Fibroblast of lung (primary cell): ENCODE measurements around the gene OBSCN. TPM values are rescaled to one million over a fixed set of nuclear protein-coding genes. Genes with fewer than 3 reads are reported as not detected.

Experiments used
- DNase-seq, 2 donors: peaks; one replicate each; pipeline versions ENCODE4 v3.0.0 to v3.0.0-alpha.2; 2010; ENCODE audit warnings: low read depth in 2 of 2
- H2AFZ ChIP-seq: 2 replicates; pipeline ENCODE4 v1.5.1; 2012; ENCODE audit warnings: low read length, control low read depth, inconsistent platforms
- H3K27ac ChIP-seq: 2 replicates; pipeline ENCODE4 v1.5.1; 2011; ENCODE audit warnings: low read length, control low read depth; ENCODE audit not compliant: insufficient read depth
- H3K27me3 ChIP-seq: 2 replicates; pipeline ENCODE4 v1.5.1; 2011; ENCODE audit warnings: mild to moderate bottlenecking, low read length; ENCODE audit not compliant: control insufficient read depth, insufficient read depth
- H3K36me3 ChIP-seq: 2 replicates; pipeline ENCODE4 v1.5.1; 2011; ENCODE audit warnings: low read length; ENCODE audit not compliant: control insufficient read depth, insufficient read depth
- H3K4me1 ChIP-seq: 2 replicates; pipeline ENCODE4 v1.5.1; 2011; ENCODE audit warnings: low read length; ENCODE audit not compliant: control insufficient read depth, insufficient read depth; ENCODE audit errors: extremely low read depth
- H3K4me2 ChIP-seq: 2 replicates; pipeline ENCODE4 v1.5.1; 2011; ENCODE audit warnings: low read length, control low read depth; ENCODE audit not compliant: insufficient read depth; ENCODE audit errors: extremely low read depth
- H3K4me3 ChIP-seq, 4 experiments: fragments of 200-600 bp in 1 of 4; sonication (generic) in 1 of 4; replicated peaks in 1 of 4; 2 replicates each; pipeline ENCODE4 v1.5.1; 2011 to 2016; ENCODE audit warnings: low read length in 4 of 4, low read depth in 3 of 4, mild to moderate bottlenecking in 3 of 4, control low read depth in 2 of 4, inconsistent platforms in 1 of 4, mixed read lengths in 1 of 4; ENCODE audit not compliant: insufficient read depth in 1 of 4; ENCODE audit errors: control extremely low read depth in 1 of 4
- H3K79me2 ChIP-seq: 2 replicates; pipeline ENCODE4 v1.5.1; 2012; ENCODE audit warnings: mild to moderate bottlenecking, low read length, inconsistent platforms; ENCODE audit not compliant: control insufficient read depth, insufficient read depth
- H3K9ac ChIP-seq: 2 replicates; pipeline ENCODE4 v1.5.1; 2011; ENCODE audit warnings: mild to moderate bottlenecking, low read length, control low read depth; ENCODE audit not compliant: insufficient read depth
- H3K9me3 ChIP-seq: 2 replicates; pipeline ENCODE4 v1.5.1; 2012; ENCODE audit warnings: low read depth, low read length; ENCODE audit not compliant: control insufficient read depth, insufficient read depth
- H4K20me1 ChIP-seq: 2 replicates; pipeline ENCODE4 v1.5.1; 2011; ENCODE audit warnings: low read length; ENCODE audit not compliant: control insufficient read depth, insufficient read depth; ENCODE audit errors: extremely low read depth
- EZH2 ChIP-seq: IDR thresholded peaks from 2 replicates; pipeline ENCODE4 v1.5.1; 2012; ENCODE audit warnings: low read length, control low read depth, mild to moderate bottlenecking; ENCODE audit errors: missing control alignments
- polyA plus RNA-seq, 2 donors: library from polyadenylated mRNA; depleted of rRNA in 1 of 2; stranded (reverse) in 1 of 2; unstranded in 1 of 2; fragments of >200 nt; gene quantifications; 2 replicates each; pipeline ENCODE4 v1.2.1, GENCODE V29; 2011 to 2012; ENCODE audit warnings: missing spikeins in 1 of 2
- total RNA-seq: library from RNA; depleted of rRNA; stranded (reverse); fragments of >200 nt; gene quantifications from 2 replicates; pipeline ENCODE4 v1.2.1, GENCODE V29; 2014
- TF ChIP-seq, protein P1 (sequence below), 2 donors: IDR thresholded peaks in 1 of 2; conservative IDR thresholded peaks in 1 of 2; 1 replicate in 1 of 2; 2 replicates in 1 of 2; pipeline ENCODE4 v1.5.1; 2011 to 2012; ENCODE audit warnings: low read length in 2 of 2, control low read depth in 1 of 2, inconsistent platforms in 1 of 2, low read depth in 1 of 2, mild to moderate bottlenecking in 1 of 2

Gene OBSCN
- total and polyA plus RNA-seq, 2 donors (not counting 1 experiment from before 2014, with no cell fraction given) = 0.87 to 16.8 TPM

DNA sequence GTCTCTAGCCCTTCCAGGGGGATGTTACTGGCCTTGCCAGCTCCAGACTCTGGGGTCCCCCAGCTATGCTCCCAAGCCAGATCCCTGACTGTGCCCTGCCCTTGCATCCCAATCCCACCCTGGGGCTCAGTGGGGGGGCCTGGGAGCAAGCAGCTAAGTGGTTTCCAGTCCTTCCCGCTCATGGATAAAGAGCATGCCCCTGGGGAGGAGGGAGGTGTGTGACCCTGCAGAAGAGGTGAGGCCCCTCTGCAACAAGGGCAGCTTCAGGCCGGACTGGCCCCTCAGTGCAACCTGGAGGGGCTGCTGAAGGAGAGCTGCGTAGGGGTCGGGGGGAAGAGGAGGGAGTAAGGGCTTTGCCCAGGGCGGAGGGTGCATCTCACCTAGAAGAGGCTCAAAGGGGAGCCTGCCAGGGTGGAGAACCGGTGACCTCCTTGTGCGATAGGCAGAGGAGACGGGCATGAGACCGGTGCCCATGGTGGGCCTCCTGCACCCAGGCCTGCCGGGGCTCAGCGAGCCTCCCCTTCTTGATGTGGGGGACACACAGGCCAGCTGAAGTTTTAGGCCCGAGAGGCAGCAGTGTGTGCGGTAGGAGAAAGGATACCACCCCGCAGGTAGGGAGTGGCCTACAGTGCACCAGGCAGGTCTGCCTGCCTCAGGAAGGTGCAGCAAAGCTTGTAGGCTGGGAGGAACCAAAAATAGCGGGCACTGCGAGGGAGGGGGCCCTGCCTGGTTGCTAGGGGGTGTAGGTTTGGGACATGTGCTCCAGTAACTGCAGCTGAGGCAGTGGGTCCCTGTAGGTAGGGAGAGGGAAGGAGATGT, 3.1 kb downstream of the OBSCN start:
- Histone ChIP-seq H4K20me1 (no peaks in the 10 kb centered on the region), H3K79me2 (no peaks in the 10 kb centered on the region), H3K4me3 (no peak overlapping the region), H3K4me1 (no peaks in the 10 kb centered on the region), H3K4me2 (no peak overlapping the region), H3K36me3 (no peaks in the 10 kb centered on the region), H3K27me3 (no peaks in the 10 kb centered on the region), H3K27ac (no peak overlapping the region), H2AFZ (no peak overlapping the region), H3K9me3 (no peaks in the 10 kb centered on the region), H3K9ac (no peak overlapping the region)
- TF ChIP-seq, protein P1, sequence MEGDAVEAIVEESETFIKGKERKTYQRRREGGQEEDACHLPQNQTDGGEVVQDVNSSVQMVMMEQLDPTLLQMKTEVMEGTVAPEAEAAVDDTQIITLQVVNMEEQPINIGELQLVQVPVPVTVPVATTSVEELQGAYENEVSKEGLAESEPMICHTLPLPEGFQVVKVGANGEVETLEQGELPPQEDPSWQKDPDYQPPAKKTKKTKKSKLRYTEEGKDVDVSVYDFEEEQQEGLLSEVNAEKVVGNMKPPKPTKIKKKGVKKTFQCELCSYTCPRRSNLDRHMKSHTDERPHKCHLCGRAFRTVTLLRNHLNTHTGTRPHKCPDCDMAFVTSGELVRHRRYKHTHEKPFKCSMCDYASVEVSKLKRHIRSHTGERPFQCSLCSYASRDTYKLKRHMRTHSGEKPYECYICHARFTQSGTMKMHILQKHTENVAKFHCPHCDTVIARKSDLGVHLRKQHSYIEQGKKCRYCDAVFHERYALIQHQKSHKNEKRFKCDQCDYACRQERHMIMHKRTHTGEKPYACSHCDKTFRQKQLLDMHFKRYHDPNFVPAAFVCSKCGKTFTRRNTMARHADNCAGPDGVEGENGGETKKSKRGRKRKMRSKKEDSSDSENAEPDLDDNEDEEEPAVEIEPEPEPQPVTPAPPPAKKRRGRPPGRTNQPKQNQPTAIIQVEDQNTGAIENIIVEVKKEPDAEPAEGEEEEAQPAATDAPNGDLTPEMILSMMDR (conservative IDR thresholded peaks at IDR 0.05 in 1 of 2, IDR thresholded peaks at IDR 0.05 in 1 of 2; ENCODE audit: low read depth in 1 of 2, low read length in 2 of 2) = no peak
- no peak for TF ChIP-seq EZH2
- DNase-seq = no peak

DNA sequence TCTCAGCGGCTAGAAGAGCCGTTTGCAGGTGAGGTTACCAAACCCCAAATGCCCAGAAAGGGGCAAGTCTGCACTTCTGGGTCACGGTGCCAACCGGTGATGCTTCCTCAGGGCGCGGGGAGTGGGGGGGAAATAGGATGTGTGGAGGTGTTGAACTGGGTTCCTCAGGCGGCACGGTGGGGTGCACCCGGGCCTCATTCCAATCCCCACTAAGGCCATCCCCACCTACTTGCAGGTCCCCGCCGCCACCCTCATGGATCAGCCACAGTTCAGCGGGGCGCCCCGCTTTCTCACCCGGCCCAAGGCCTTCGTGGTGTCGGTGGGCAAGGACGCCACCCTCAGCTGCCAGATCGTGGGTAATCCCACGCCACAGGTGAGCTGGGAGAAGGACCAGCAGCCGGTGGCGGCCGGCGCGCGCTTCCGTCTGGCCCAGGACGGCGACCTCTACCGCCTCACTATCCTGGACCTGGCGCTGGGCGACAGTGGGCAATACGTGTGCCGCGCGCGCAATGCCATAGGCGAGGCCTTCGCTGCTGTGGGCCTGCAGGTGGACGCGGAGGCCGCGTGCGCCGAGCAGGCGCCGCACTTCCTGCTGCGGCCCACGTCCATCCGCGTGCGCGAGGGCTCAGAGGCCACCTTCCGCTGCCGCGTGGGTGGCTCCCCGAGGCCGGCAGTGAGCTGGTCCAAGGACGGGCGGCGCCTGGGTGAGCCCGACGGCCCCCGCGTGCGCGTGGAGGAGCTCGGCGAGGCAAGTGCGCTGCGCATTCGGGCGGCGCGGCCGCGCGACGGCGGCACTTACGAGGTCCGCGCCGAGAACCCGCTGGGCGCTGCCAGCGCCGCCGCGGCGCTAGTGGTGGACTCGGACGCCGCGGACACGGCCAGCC, 3.9 kb downstream of the OBSCN start:
- H3K4me2 ChIP-seq = no peak overlapping the region
- no peak overlapping the region for H2AFZ ChIP-seq
- H3K27me3 ChIP-seq = no peaks in the 10 kb centered on the region
- H3K4me1 ChIP-seq = no peaks in the 10 kb centered on the region
- no peak for TF ChIP-seq EZH2
- no peaks in the 10 kb centered on the region for H3K36me3 ChIP-seq
- no peaks in the 10 kb centered on the region for H4K20me1 ChIP-seq
- H3K79me2 ChIP-seq = no peaks in the 10 kb centered on the region
- H3K9ac ChIP-seq = no peak overlapping the region
- DNase-seq = no peak
- H3K4me3 ChIP-seq = no peak overlapping the region
- no peak overlapping the region for H3K27ac ChIP-seq
- no peaks in the 10 kb centered on the region for H3K9me3 ChIP-seq

DNA sequence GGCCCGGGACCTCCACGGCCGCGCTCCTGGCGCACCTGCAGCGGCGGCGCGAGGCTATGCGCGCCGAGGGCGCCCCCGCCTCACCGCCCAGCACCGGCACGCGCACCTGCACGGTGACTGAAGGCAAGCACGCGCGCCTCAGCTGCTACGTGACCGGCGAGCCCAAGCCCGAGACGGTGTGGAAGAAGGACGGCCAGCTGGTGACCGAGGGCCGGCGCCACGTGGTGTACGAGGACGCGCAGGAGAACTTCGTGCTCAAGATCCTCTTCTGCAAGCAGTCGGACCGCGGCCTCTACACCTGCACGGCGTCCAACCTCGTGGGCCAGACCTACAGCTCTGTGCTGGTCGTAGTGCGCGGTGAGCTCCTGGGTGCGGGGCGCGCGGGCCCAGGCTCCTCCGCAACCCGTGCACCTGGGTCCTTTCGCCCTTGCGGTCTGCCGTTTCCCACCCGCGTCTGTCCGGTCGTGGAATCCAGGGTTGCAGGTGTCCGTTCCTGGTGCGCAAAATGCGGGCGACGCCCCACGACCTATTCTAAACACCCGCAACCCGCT, 4.6 kb downstream of the OBSCN start:
- no peaks in the 10 kb centered on the region for H3K79me2 ChIP-seq
- H4K20me1 ChIP-seq = no peaks in the 10 kb centered on the region
- no peak overlapping the region for H3K4me2 ChIP-seq
- H2AFZ ChIP-seq = no peak overlapping the region
- TF ChIP-seq, protein P1 (conservative IDR thresholded peaks at IDR 0.05 in 1 of 2, IDR thresholded peaks at IDR 0.05 in 1 of 2; ENCODE audit: low read depth in 1 of 2, low read length in 2 of 2) = no peak
- TF ChIP-seq EZH2 = no peak
- no peaks in the 10 kb centered on the region for H3K27me3 ChIP-seq
- H3K27ac ChIP-seq = no peak overlapping the region
- H3K36me3 ChIP-seq = no peaks in the 10 kb centered on the region
- H3K4me3 ChIP-seq = no peak overlapping the region
- no peaks in the 10 kb centered on the region for H3K9me3 ChIP-seq
- no peaks in the 10 kb centered on the region for H3K4me1 ChIP-seq
- DNase-seq = no peak
- H3K9ac ChIP-seq = no peak overlapping the region
